HepG2 (cell line): ENCODE measurements around the gene TTLL10. TPM values are rescaled to one million over a fixed set of nuclear protein-coding genes. Genes with fewer than 3 reads are reported as not detected.

Experiments
- AKAP8 ChIP-seq: sonication (generic); formaldehyde crosslinking; IDR thresholded peaks from 2 replicates; pipeline ENCODE4 v1.5.1; 2020; ENCODE audit warnings: mild to moderate bottlenecking, missing genetic modification reagents
- ARNTL ChIP-seq: sonication (generic); formaldehyde crosslinking; IDR thresholded peaks from 2 replicates; pipeline ENCODE4 v1.4.0; 2020; ENCODE audit warnings: mild to moderate bottlenecking, missing genetic modification reagents
- ATF7 ChIP-seq, 2 experiments: fragments of 450-650 bp in 1 of 2; sonication (generic) in 1 of 2; formaldehyde crosslinking in 1 of 2; IDR thresholded peaks; 2 replicates each; pipeline versions ENCODE4 v1.4.0 to v1.6.1; 2016 to 2020; ENCODE audit warnings: antibody characterized with exemption in 1 of 2, mild to moderate bottlenecking in 1 of 2, missing genetic modification reagents in 1 of 2
- DDIT3 ChIP-seq: sonication (generic); formaldehyde crosslinking; IDR thresholded peaks from 2 replicates; pipeline ENCODE4 v1.4.0; 2020; ENCODE audit warnings: mild to moderate bottlenecking, missing genetic modification reagents
- EZH2 ChIP-seq: conservative IDR thresholded peaks from 2 replicates; pipeline ENCODE4 v1.6.1; 2012; ENCODE audit warnings: mild to moderate bottlenecking, low read depth, low read length, moderate library complexity
- GTF3A ChIP-seq: sonication (generic); formaldehyde crosslinking; conservative IDR thresholded peaks from 2 replicates; pipeline ENCODE4 v1.4.0; 2020; ENCODE audit warnings: mild to moderate bottlenecking, missing genetic modification reagents
- HMGXB3 ChIP-seq: sonication (generic); formaldehyde crosslinking; IDR thresholded peaks from 2 replicates; pipeline ENCODE4 v1.4.0; 2020; ENCODE audit warnings: missing genetic modification reagents, borderline replicate concordance
- IKZF5 ChIP-seq: IDR thresholded peaks from 2 replicates; pipeline ENCODE4 v1.6.1; 2018; ENCODE audit warnings: missing genetic modification reagents, mild to moderate bottlenecking, missing compliant biosample characterization
- KDM2A ChIP-seq: sonication (generic); formaldehyde crosslinking; IDR thresholded peaks from 2 replicates; pipeline ENCODE4 v1.4.0; 2020; ENCODE audit warnings: low read depth, missing genetic modification reagents, borderline replicate concordance
- KDM5B ChIP-seq: sonication (generic); formaldehyde crosslinking; IDR thresholded peaks from 2 replicates; pipeline ENCODE4 v1.4.0; 2020; ENCODE audit warnings: missing genetic modification reagents, mild to moderate bottlenecking, borderline replicate concordance
- MED8 ChIP-seq: sonication (generic); formaldehyde crosslinking; IDR thresholded peaks from 2 replicates; pipeline ENCODE4 v1.8.1; 2023; ENCODE audit warnings: mild to moderate bottlenecking, missing genetic modification reagents; ENCODE audit not compliant: insufficient replicate concordance
- POLR2G ChIP-seq: fragments of 200-400 bp; formaldehyde crosslinking; IDR thresholded peaks from 2 replicates; pipeline ENCODE4 v1.6.1; 2018; ENCODE audit warnings: mild to moderate bottlenecking, low read depth, low read length, moderate library complexity
- PRPF4 ChIP-seq: fragments of 200-400 bp; formaldehyde crosslinking; IDR thresholded peaks from 2 replicates; pipeline ENCODE4 v1.6.1; 2016; ENCODE audit warnings: low read length, low read depth; ENCODE audit not compliant: poor library complexity, severe bottlenecking
- SAFB2 ChIP-seq: sonication (generic); formaldehyde crosslinking; IDR thresholded peaks from 2 replicates; pipeline ENCODE4 v1.5.1; 2020; ENCODE audit warnings: missing genetic modification reagents, low read depth, mild to moderate bottlenecking, borderline replicate concordance
- SAP130 ChIP-seq: IDR thresholded peaks from 2 replicates; pipeline ENCODE4 v1.6.1; 2016; ENCODE audit warnings: low read depth
- SPEN ChIP-seq: sonication (generic); formaldehyde crosslinking; IDR thresholded peaks from 2 replicates; pipeline ENCODE4 v1.5.1; 2020; ENCODE audit warnings: low read depth, mild to moderate bottlenecking, missing genetic modification reagents
- TP53 ChIP-seq: sonication (generic); formaldehyde crosslinking; conservative IDR thresholded peaks from 2 replicates; pipeline ENCODE4 v1.4.0; 2020; ENCODE audit warnings: missing genetic modification reagents
- UBTF ChIP-seq: sonication (generic); formaldehyde crosslinking; IDR thresholded peaks from 2 replicates; pipeline ENCODE4 v1.4.0; 2020; ENCODE audit warnings: mild to moderate bottlenecking, missing genetic modification reagents
- ZNF501 ChIP-seq: sonication (generic); formaldehyde crosslinking; IDR thresholded peaks from 2 replicates; pipeline ENCODE4 v1.5.1; 2020; ENCODE audit warnings: mild to moderate bottlenecking, moderate library complexity, missing genetic modification reagents
- ZNF510 ChIP-seq: sonication (generic); formaldehyde crosslinking; IDR thresholded peaks from 2 replicates; pipeline ENCODE4 v1.4.0; 2020; ENCODE audit warnings: low read depth, mild to moderate bottlenecking, missing genetic modification reagents
- ZSCAN25 ChIP-seq: sonication (generic); formaldehyde crosslinking; IDR thresholded peaks from 2 replicates; pipeline ENCODE4 v1.8.0; 2022; ENCODE audit warnings: mild to moderate bottlenecking, missing genetic modification reagents
- polyA plus RNA-seq, 8 experiments: library from polyadenylated mRNA; depleted of rRNA in 3 of 8; stranded (reverse) in 7 of 8; unstranded in 1 of 8; fragments of >200 nt; fragmentation: Illumina TruSeq in 4 of 8; extraction: Trizol in 4 of 8; gene quantifications; 2 replicates each; pipeline versions ENCODE4 v1.2.1 to v1.2.3, GENCODE V29; 2011 to 2016; ENCODE audit warnings: low read depth in 4 of 8, missing spikeins in 1 of 8, mixed read lengths in 1 of 8; ENCODE audit not compliant: insufficient read depth in 1 of 8
- total RNA-seq, 5 experiments: library from RNA; depleted of rRNA; stranded (reverse); fragments of >200 nt; fragmentation: Illumina TruSeq; extraction: Trizol; gene quantifications; 2 replicates each; pipeline ENCODE4 v1.2.3, GENCODE V29; 2016; ENCODE audit warnings: low read depth in 1 of 5

The TTLL10 gene
- total and polyA plus RNA-seq, 2 of the 13 experiments (the other 11 are each of a cell fraction or from before 2014, with no cell fraction given), result not detected

GRCh38 chr1:1236176-1236763 is 62.6 kb downstream of the TTLL10 start (continued):
- TF ChIP-seq UBTF (CRISPR knock-in tag) (peak; percentile 38), ZNF510 (CRISPR knock-in tag) (peak; percentile 65; the same call in 1 of the 2 replicates), SAP130 (no peak; the same call in 1 of the 2 replicates), ZNF501 (0 out of 2 replicates have a peak, but pooled peaks have one; percentile 23), TP53 (CRISPR knock-in tag) (no peak), MED8 (CRISPR knock-in tag) (peak; percentile 43), KDM2A (CRISPR knock-in tag) (peak; percentile 66), DDIT3 (CRISPR knock-in tag) (no peak), ARNTL (CRISPR knock-in tag) (peak; percentile 17; the same call in 1 of the 2 replicates), GTF3A (no peak), IKZF5 (CRISPR knock-in tag) (peak; percentile 29; the same call in 1 of the 2 replicates), AKAP8 (CRISPR knock-in tag) (peak; percentile 91), KDM5B (CRISPR knock-in tag) (no peak), ATF7 (IDR thresholded peaks at IDR 0.05) (no peak), ATF7 (CRISPR knock-in tag; IDR thresholded peaks at IDR 0.05) (0 out of 2 replicates have a peak, but pooled peaks have one; percentile 41), SAFB2 (CRISPR knock-in tag) (peak; percentile 57; the same call in 1 of the 2 replicates), POLR2G (peak; percentile 10), ZSCAN25 (CRISPR knock-in tag) (no peak), SPEN (0 out of 2 replicates have a peak, but pooled peaks have one; percentile 24), PRPF4 (no peak), HMGXB3 (no peak), EZH2 (0 out of 2 replicates have a peak, but pooled peaks have one; percentile 48)
